Small intestine (tissue), 7 donors: ENCODE results near the gene NRXN3. TPM values are rescaled to one million over a fixed set of nuclear protein-coding genes. Genes with fewer than 3 reads are reported as not detected.

ENCODE experiments used
- DNase-seq, 2 donors: peaks; one replicate each; pipeline versions ENCODE4 v3.0.0 to v3.0.0-alpha.2; 2013
- FAIRE-seq: peaks from 2 replicates; lab custom pipeline; 2012; peaks lifted over from hg19 to GRCh38; lab: Jason Lieb, UNC
- H3K27ac ChIP-seq, 3 donors: one replicate each; pipeline ENCODE4 v1.5.1; 2013; ENCODE audit warnings: low read length in 2 of 3, mild to moderate bottlenecking in 2 of 3, control low read depth in 1 of 3, inconsistent platforms in 1 of 3, low read depth in 1 of 3, moderate library complexity in 1 of 3
- H3K27me3 ChIP-seq, 3 donors: one replicate each; pipeline ENCODE4 v1.6.1; 2013; ENCODE audit warnings: low read length in 3 of 3, inconsistent platforms in 1 of 3; ENCODE audit not compliant: control insufficient read depth in 3 of 3, insufficient read depth in 3 of 3
- H3K36me3 ChIP-seq, 3 donors: one replicate each; pipeline ENCODE4 v1.6.1; 2013; ENCODE audit warnings: low read length in 3 of 3, inconsistent platforms in 1 of 3, low read depth in 1 of 3, mild to moderate bottlenecking in 1 of 3, moderate library complexity in 1 of 3; ENCODE audit not compliant: control insufficient read depth in 3 of 3, insufficient read depth in 2 of 3
- H3K4me1 ChIP-seq, 3 donors: one replicate each; pipeline ENCODE4 v1.6.1; 2013; ENCODE audit warnings: low read length in 2 of 3, inconsistent platforms in 1 of 3, low read depth in 1 of 3, mild to moderate bottlenecking in 1 of 3, moderate library complexity in 1 of 3; ENCODE audit not compliant: control insufficient read depth in 3 of 3, insufficient read depth in 2 of 3
- H3K4me3 ChIP-seq, 3 donors: one replicate each; pipeline ENCODE4 v1.5.1; 2013; ENCODE audit warnings: low read length in 3 of 3, control low read depth in 1 of 3, inconsistent platforms in 1 of 3, low read depth in 1 of 3, mild to moderate bottlenecking in 1 of 3, moderate library complexity in 1 of 3
- H3K9me3 ChIP-seq, 2 donors: one replicate each; pipeline ENCODE4 v1.6.1; 2013; ENCODE audit warnings: low read depth in 1 of 2, low read length in 1 of 2; ENCODE audit not compliant: control insufficient read depth in 2 of 2, insufficient read depth in 1 of 2
- WGBS, 3 donors: extraction: QIAGEN DNeasy Blood & Tissue Kit; methylation state at CpG; one replicate each; pipeline ENCODE4 v1.1.7; 2013; 5-methylcytosine and 5-hydroxymethylcytosine counted together
- polyA plus RNA-seq, 4 donors: library from polyadenylated mRNA; stranded (reverse) in 3 of 4; unstranded in 1 of 4; fragments of 200-250 nt in 3 of 4; fragments of 120-200 nt in 1 of 4; gene quantifications; one replicate each; pipeline versions ENCODE4 v1.2.1 to v1.2.3, GENCODE V29; 2013
- donor health status: healthy with polysubstance abuse.
- donor health status: control.
- donor health status: control.
- donor health status: Bipolar disorder and iron deficiency.
- donor health status: healthy.

The NRXN3 gene
- polyA plus RNA-seq, 4 donors: 2.3 TPM; not detected in 2

DNA sequence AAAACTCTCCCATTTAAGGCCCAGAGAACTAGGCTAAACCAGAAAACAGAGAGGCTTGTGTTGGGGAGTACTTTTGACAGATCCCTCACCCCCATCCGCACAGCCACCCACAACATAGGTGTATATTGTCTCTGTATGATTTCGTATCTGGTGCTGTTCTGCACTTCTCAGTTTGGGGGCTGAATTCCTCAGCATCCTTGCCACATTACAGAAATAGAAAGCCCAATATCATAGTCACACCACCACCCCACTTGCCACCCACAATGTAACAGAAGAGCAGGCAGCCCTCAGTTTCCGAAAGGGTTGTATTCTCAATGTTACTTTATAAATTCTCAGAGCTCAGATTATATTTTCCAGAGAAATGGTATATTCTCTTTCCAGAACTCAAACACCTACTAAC, 1090.2 kb downstream of the NRXN3 start:
- Histone ChIP-seq H3K36me3 (no peaks in the 10 kb centered on the region), H3K27ac (no peak overlapping the region), H3K9me3 (no peaks in the 10 kb centered on the region), H3K4me3 (no peak overlapping the region), H3K27me3 (no peaks in the 10 kb centered on the region), H3K4me1 (no peaks in the 10 kb centered on the region)
- DNase-seq (no peak), FAIRE-seq (no peak)
- WGBS, 3 donors: 82 to 93% (median 92%) methylated on average over 3 of the region's 3 CpGs

DNA sequence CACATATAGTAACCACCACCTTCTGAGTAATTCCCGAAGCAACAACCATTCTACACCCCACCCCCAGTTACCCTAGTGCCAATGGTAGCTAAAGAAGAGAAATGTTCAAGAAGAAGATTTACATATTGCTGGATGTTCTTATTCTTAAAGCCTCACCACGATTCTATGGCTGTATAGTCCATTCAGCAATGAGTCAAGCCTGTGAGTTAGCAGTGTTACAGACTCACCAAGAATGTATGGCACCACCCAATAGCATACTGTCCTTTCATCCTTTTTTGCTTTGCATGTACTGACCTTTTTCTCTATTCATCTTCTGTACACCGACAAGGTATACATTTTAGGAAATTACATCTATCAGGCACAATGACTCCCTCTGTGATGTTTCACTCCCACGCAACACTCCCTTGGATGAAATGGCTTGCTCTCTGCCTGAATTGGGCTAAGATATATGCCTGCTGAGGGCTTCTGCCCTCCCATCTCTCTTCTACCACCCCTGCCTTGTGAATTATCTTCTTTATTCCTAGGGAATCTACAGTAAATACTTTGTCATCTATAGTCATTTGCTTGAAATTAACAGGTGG, 1095.3 kb downstream of the NRXN3 start:
- 77 to 80% (median 80%) methylated on average over 4 of the region's 4 CpGs for WGBS, 3 donors

DNA sequence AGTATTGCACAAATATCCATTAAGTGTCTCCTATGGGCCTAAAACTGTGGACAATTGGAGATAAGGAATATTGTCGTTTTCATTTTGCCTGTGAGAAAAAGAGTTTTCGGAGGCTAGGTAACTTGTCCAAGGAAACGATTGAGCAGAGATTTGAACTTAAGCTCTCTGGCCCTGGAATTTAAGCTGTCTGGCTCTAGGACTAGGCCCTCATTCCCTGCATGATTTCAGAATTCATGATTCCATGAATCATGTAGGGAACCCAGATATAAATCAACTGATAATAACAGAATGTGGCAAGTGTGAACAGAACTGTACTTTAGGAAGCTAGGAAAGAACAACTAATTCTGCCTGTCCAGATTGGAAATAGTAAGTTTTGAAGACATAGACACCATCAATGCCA, 1100.2 kb downstream of the NRXN3 start:
- Histone ChIP-seq H3K27ac (no peak overlapping the region), H3K4me3 (no peak overlapping the region), H3K36me3 (no peaks in the 10 kb centered on the region), H3K9me3 (no peaks in the 10 kb centered on the region), H3K27me3 (no peaks in the 10 kb centered on the region), H3K4me1 (peaks cover 0 to under 1% (median 0%) of the 10 kb centered on the region in 3 donors)
- 88 to 91% (median 88%) methylated on average over 3 of the region's 3 CpGs for WGBS, 3 donors
- DNase-seq (no peak), FAIRE-seq (no peak)

More for the DNA sequence above, 1095.3 kb downstream of the NRXN3 start:
- H3K4me3 ChIP-seq: no peak overlapping the region
- H3K36me3 ChIP-seq: no peaks in the 10 kb centered on the region
- H3K4me1 ChIP-seq: no peaks in the 10 kb centered on the region
- no peak overlapping the region for H3K27ac ChIP-seq
- DNase-seq (no peak), FAIRE-seq (no peak)
- no peaks in the 10 kb centered on the region for H3K27me3 ChIP-seq
- H3K9me3 ChIP-seq: no peaks in the 10 kb centered on the region

DNA sequence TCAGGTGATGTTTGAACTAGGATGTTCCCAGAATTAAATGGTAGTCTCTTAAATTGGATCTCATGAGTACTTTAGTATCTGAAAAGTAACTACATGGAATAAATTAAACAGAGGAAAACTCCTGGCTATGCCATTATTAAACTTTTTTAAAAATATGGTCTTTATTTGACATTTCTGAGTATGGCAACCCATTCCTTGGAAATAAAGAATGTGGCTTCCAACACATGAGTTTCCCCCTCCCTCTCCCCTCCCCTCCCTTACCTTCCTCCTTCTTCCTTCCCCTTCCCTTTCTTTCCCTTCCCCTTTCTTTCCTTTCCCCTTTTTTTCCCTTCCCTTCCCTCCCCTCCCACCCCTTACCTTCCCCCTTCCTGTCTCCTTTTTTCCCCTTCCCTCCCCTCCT, 1100.9 kb downstream of the NRXN3 start:
- H3K9me3 ChIP-seq: no peaks in the 10 kb centered on the region
- no peak for DNase-seq
- H3K27me3 ChIP-seq: no peaks in the 10 kb centered on the region
- H3K27ac ChIP-seq: no peak overlapping the region
- no peaks in the 10 kb centered on the region for H3K36me3 ChIP-seq
- H3K4me1 ChIP-seq: peaks cover 0 to 3% (median 0%) of the 10 kb centered on the region in 3 donors
- no peak for FAIRE-seq
- H3K4me3 ChIP-seq: no peak overlapping the region

DNA sequence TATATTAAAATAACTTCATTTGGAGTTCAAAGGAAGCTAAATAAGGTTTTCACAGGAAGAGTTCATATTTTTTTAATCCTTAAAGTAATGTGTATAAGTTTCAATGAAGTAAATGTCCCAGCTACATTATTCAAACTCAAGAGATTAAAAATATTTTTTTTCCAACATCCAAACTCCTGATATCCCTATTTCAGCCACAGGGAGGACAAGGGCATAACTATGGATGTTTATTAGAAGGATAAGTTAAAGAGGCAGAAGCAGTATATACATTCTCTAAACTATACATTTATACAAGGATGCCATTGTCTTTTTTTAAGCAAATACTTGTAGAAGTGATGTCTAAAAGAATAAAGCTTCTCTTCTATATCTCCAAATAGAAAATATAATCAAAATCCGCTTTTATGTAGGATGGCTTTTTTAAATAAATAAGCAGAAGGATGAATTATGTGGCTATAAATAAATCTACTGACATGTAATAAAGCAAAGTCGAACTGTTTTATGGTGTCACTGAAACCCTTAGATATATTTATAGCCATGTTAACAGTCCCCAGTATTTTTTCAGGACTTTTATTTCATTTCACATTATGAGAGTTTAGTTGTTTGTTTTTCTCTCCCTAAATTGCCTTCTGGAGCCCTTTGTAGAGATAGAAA, 1104.6 kb downstream of the NRXN3 start:
- WGBS, 3 donors: 8 to 38% (median 22%) methylated on average over 2 of the region's 2 CpGs
- peak; percentile 5 for FAIRE-seq

DNA sequence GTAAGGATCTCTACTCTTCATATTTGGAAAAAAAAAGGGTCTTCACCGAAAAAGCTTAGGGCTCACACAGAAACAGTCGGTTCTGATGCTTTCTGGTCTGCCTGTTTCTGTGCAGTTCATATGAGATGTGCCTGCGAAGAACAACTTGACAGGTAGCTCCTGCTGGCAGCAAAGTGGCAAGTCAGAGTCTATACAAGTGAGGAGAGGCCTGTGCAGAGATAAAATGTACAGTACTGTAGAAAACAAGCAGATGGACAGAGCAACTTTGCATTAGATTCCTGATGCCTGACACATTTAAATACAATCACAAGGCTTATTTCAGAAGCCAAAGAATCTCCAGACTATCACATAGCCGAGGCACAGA, 1105.1 kb downstream of the NRXN3 start:
- Histone ChIP-seq H3K4me1 (peaks cover 0 to 14% (median 0%) of the 10 kb centered on the region in 3 donors), H3K4me3 (no peak overlapping the region), H3K27me3 (peaks cover 0 to 28% (median 5%) of the 10 kb centered on the region in 3 donors), H3K27ac (no peak overlapping the region), H3K36me3 (no peaks in the 10 kb centered on the region), H3K9me3 (no peaks in the 10 kb centered on the region)
- 16 to 57% (median 48%) methylated on average over 4 of the region's 4 CpGs for WGBS, 3 donors
- DNase-seq: no peak
- FAIRE-seq: no peak

More for the DNA sequence above, 1104.6 kb downstream of the NRXN3 start:
- Histone ChIP-seq H3K9me3 (no peaks in the 10 kb centered on the region), H3K4me3 (no peak overlapping the region), H3K36me3 (no peaks in the 10 kb centered on the region), H3K4me1 (peaks cover 0 to 14% (median 0%) of the 10 kb centered on the region in 3 donors), H3K27me3 (peaks cover 0 to 23% (median 5%) of the 10 kb centered on the region in 3 donors), H3K27ac (no peak overlapping the region)
- no peak for DNase-seq

DNA sequence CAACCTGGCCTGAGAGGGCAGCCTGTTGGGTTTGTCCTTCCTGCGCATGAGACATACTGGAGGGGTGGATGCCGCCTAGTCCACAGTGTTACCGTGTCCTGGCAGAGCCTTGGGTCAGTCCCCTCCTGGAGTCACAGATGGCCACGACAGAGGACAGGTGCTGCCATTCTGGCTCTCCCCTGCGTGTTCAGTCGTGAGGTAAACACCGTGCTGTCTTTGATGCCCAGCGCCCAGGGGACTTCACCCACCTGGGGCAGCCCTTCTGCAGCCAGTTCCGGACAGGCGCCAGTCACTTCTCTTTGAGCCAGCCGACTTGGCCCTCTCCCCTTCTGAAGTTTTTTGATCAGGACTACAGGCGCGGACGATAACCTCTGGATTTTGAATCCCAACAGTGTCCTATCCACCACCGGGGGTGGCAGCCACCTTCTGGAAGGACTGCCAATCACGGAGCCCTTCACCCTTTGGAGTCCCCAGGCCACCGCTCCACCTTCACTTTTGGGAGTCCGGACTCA, 1108.2 kb downstream of the NRXN3 start:
- peaks cover 0 to 14% (median 0%) of the 10 kb centered on the region in 3 donors for H3K4me1 ChIP-seq
- H3K4me3 ChIP-seq: peak overlapping the region in 2 of 3 donors; percentile 35 to 60
- DNase-seq (peak in 1 of 2 donors; percentile 16), FAIRE-seq (no peak)
- peaks cover 0 to 49% (median 5%) of the 10 kb centered on the region in 3 donors for H3K27me3 ChIP-seq
- H3K36me3 ChIP-seq: no peaks in the 10 kb centered on the region
- WGBS, 3 donors: 9 to 14% (median 12%) methylated on average over 18 of the region's 18 CpGs
- H3K27ac ChIP-seq: no peak overlapping the region
- H3K9me3 ChIP-seq: no peaks in the 10 kb centered on the region

DNA sequence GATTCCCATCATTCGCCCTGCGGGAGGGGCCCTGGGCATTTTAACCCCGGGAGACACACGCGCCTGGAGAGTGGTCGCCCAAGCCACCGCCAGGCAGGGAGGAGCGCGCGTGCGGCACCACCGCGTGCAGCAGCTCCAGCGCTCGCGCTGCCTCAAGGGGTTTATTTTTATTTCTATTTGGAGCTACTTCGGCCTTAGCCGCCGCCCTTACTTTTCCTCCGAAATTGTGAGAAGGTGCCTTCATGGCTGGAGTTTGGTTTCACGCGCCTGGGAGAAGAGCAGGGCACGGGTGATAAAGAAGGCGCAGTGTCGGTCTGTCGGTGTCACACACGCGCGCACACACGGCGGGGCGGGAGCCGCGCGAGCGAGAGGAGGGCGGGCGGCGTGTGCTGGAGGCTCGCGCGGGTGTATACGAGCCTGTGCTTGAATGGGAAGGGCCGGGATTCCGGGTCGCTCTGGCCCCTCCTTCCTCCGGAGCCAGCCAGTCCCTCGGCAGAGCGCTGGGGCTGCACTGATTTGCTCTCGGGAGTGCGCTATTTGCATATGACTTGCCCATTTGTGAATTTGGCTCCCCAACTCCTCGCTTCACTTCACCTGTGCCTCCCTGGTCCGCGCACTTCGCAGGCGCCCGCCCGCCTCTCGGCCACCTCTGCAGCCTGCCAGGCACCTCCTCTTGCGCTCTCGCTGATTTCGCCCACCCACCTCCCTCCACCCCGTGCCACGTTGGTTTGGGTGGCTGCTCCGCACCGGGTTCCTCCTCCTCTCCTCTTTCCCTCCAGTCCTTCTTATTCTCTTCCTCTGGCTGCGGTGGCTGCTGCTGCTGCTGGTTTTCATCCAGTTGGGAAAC, 1108.8 kb downstream of the NRXN3 start:
- no peak for FAIRE-seq
- H3K27ac ChIP-seq: no peak overlapping the region

More for the DNA sequence above, 1108.8 kb downstream of the NRXN3 start:
- Histone ChIP-seq H3K9me3 (no peaks in the 10 kb centered on the region), H3K4me1 (peaks cover 0 to 14% (median 0%) of the 10 kb centered on the region in 3 donors), H3K27me3 (peaks cover 0 to 49% (median 5%) of the 10 kb centered on the region in 3 donors), H3K4me3 (peak overlapping the region in 2 of 3 donors; percentile 35 to 60), H3K36me3 (no peaks in the 10 kb centered on the region)
- peak; percentile 85 to 88 for DNase-seq
- 1 to 3% (median 2%) methylated on average over 64 to 67 of the region's 67 CpGs for WGBS, 3 donors
